Occipital lobe (tissue), 2 donors: ENCODE data around the gene NEMP2. TPM values are rescaled to one million over a fixed set of nuclear protein-coding genes. Genes with fewer than 3 reads are reported as not detected.
"Not testable (repeated sequence)": the region's sequence is repeated elsewhere in the genome, so short reads cannot be mapped to it uniquely, and the experiment has no call there.

Experiments
- DNase-seq: peaks from one replicate; lab custom pipeline; 2025; lab: John Stamatoyannopoulos, UW
- total RNA-seq: library from RNA; depleted of rRNA; stranded (reverse); fragments of >200 nt; gene quantifications from one replicate; pipeline ENCODE4 v1.2.3, GENCODE V29; 2014

NEMP2 gene
- total RNA-seq, 1 donor from 2014 or later, result 3.4 TPM

DNA sequence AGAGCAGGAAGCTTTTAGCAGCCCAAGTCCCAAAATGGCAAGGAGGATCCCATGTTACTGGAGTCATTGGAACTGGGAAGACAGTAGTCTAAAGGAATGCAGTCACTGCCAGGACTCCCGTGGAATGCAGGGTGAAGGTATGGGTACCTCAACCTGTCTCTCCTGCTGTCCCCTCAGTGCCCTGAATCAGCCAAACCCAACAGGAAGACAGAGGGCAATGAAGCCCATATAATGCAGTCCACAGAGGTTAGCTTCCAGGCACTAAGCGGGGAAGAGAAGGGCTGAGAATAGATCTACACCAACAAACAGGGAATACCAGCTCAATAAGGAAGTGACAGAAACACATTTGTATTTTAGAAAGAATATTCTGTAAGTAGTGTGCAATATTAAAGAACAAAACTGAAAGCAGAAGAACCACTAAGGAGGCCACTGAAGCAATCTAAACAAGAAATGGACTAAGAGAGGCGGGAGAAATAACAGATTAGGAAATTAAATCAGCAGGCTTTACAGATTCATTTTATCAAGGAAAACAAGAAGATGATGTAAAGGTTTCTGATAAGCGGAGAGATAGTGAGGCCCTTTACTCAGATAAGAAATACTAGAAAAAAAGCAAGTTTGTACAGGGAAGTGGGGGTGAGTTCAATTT, 8.3 kb downstream of the NEMP2 start:
- no peak for DNase-seq

DNA sequence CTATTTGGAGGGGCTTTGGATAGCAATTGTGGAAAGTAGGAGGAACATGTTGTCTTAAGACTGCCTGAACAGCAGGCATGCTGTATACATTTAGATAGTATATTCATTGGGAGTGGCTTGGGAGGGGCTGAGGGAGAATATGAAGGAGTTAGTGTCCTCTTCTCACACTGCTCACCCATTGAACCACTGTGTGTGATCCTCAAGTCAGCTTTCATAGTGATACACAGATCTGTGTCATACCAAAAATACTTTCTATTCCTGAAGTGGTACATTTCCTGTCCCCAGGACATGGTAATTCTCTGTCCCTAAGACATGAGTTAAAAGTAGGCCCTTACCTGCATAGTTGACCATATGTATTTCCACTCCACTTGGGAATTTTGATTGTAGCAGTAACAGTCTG, 9.6 kb downstream of the NEMP2 start:
- DNase-seq, result no peak

DNA sequence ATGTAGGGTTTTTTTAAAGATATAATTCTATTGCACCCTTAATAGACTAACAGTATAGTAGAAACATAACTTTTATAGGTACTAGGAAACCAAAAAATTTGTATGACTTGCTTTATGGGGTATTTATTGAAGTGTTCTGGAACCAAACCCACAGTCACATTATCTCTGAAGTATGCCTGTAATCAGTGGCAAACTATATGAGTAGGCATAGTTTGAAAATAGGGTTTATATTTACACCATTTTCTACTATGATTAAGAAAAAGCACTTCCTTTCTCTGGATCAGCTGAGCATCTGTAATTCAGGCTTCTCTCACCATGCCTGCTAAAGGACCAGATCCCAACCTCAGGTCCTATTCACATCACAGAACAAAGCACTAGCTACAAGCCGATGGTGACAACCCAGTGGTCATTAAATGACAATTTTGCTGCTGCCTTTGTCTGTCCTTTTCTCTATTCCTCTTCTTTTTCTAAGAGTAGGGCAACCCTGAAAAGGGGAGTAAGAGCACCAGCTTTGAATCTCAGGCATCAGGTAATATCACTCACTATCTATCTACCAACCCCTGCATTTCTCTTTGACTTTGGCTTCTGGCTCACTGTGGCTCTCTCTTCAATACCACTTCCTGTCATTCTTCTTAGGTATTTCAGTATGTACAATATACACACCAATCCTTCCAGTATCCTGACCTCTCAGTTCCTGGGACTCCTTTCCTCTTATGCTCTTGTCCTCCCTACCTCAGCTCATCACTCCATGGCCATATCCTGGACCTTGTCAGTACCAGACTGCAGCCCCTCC, 14.4 kb downstream of the NEMP2 start:
- no peak for DNase-seq

DNA sequence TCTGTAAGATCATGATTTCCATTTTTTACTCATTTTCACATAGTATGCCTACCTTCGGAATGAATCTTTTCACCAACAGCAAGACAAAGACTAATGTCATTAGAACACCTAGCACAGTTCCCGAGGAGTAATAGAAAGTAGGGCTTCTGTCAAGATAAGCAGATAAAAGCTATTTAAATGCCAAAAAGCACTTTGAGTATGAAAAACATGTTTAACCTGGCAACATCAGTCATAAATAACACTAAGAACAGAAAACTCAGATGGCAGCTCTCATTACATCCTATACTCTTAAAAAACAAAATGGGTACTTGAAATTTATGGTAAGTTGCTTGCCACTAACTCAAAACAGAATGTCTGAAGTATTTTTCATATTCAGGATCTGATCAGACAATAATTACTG, 17.1 kb downstream of the NEMP2 start:
- no peak for DNase-seq

DNA sequence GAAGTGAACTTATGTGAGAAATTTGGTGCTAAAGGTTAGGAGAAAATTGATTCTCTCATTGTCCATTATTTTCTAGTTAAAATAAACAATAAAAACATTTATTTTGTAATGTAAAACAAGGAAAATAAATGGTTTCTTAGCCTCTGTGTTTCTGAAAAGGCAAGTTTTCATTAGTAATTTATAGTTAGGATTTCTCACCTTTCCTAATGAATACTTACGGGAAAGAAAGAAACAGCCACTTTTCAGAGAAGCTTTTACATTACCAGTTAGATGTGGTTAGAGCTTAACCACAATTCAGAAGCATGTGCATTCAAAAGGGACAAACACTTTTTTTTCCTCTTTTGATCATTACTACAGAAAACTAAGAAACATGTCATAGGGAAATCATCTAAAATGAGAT, 18.8 kb downstream of the NEMP2 start:
- DNase-seq, result no peak

DNA sequence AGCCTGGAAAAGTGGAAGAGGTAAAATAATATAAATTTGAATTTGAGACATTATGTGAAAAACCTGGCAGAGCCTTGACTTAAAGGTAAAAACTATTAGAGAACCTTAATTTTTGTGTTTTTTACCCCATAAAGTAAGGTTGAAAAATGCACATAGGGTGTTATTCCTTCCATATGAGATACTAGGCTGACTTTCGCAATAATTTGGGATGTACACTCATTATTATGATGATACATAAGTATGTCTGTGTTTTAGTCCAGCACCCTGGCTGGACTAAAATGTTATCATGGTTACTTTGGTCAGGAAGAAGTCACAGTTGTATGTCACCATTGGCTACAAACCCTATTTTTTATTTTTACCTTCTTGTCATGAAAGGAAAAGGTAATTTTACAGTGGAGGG, 19.8 kb downstream of the NEMP2 start:
- no peak for DNase-seq

DNA sequence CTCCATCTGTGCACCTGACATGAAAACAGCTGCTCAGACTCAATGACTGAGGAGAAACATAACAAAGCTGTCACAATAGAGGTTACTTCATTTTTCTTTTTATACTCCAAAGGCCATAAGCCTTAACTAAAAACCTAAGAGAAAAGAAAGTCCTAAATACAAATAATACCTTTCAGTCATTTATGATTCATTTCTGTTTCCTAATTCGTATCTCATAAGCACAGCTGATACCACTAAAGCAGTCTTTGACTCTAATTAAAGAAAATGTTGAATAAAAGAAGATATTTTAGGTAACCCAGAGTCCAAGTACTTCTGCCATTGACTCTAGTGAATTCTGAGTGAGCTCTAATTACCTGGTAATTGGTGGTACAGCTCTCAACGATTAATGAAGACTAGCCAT, 20.6 kb downstream of the NEMP2 start:
- no peak for DNase-seq

DNA sequence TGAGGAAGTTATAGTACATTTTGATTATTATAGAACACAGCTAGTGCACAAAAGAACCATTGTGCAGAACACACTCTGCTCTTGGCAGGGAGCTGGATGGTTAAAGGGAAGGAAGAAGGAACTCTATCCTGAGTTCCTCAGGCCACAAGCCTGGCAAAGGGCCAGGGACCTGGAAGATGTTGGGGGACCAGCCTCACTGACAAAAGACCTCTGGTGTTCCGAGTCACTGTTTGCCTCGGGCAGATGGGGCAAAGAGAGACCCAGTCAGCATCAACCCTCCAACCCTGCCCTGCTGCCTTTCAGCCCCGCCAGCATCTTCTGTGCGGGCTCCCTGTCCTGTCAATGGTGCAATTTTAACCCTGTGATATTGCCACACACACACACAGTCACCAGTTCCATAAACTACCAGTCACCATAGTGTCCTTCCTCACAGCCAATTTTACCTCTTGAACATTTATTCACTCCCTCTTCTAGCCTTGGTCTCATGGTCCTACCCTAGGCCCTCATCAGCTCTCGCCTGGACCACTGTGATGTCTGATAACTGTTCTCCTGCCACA, 21.9 kb downstream of the NEMP2 start:
- DNase-seq, result no peak

DNA sequence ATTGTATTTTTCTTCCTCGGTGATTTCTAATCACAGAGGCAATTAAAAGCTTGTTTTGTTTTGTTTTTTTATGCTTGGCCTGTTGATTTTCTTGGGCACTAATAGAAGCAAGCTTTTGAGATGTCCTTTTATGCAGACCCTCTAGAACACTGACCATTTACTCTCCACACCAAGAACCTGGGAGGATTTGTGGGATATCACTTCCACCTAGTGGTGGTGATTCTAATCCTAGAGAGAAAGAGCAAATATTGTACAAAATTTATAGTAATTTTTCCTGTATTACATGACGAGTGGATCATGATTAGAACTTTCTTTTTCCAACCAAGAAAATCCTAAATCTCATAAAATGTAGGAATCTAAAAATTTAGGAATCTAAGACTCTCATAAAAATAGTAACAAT, 23.4 kb downstream of the NEMP2 start:
- no peak for DNase-seq

DNA sequence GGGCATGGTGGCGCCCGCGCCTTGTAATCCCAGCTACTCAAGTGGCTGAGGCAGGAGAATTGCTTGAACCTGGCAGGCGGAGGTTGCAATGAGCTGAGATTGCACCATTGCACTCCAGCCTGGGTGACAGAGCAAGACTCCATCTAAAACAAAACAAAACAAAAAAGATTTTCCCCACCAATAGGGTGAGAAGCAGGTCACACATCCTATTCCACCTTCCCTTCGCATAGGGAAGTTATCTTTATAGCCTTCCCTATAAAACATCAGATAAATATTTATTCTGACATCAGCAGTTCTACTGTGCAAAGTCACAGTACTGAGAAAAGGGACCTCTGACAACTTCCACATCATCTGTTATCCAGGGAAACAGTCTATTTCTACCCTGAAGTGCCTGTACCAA, 24.6 kb downstream of the NEMP2 start:
- DNase-seq, result not testable (repeated sequence)

DNA sequence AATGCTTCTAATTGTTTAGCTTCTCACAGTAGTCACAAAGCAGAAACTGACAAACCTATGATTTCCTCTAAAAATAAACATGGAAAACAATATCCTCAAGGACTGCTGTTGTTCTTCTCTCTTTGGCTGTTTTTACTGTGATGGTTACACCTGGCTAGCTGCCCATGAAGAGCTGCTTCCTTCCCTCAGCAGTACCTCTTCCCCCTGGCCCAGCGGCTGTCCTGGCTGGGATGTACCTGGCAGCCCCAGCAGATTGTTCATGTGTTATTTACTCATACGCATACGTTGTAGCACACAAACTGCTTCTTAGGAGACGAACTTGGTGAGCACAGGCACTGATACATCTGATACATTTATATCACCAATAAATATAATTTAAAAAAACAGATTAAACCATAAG, 27.4 kb downstream of the NEMP2 start:
- no peak for DNase-seq

DNA sequence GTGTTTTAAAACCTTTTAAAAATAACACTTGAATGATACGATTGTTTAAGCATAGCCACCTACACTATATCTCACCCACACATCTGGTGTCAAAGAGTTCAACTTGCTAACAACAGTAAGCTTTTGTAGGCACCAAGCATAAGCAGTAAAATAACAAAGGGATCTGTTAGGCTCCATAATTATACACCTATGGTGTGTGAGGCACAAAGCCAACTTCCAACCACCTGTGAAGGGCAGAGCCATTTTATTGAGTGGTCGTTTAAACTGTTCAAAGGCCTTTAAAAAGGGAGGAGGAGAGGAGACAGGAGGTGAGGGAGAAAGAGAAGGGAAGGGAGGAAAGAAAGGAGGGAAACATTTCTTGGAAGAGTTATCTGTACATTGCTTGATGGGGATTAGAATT, 27.9 kb downstream of the NEMP2 start:
- DNase-seq, result no peak

DNA sequence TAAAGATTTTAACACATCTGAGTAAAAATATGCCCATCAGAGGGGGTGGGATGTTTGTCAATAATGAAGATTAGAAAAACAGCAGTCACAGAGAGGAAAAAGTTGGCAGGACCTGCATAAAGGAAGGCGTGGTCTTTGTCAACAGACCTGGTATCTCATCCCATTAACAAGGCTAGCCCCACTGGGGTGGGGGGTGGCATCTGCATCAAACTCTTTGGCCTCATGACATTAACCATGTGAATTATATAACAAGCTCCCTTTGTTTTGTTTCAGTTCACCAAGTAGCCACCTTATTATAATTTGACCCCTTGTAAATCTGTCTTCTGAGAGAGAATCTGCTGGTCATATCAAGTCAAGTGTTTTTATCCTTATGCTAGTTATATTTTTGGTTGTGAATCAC, 28.8 kb downstream of the NEMP2 start:
- DNase-seq, result no peak

DNA sequence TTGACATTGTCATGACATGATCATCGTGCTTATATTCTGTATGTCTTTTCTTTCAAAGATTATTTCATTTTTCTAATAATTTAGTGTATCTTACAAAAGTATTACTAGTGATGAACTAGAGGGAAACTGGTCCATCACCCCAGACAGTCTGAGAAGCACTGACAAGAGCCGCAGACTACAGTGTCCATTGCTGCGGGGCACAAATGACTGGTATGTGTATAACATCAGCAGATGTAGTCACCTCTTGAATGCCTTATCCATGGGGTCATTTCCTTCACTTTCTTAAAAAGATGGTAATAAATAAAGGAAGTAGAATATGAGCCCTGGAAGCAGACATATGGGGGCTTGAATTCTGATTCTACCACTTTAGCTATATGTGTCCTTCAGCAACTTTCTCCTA, 29.6 kb downstream of the NEMP2 start:
- DNase-seq, result no peak

DNA sequence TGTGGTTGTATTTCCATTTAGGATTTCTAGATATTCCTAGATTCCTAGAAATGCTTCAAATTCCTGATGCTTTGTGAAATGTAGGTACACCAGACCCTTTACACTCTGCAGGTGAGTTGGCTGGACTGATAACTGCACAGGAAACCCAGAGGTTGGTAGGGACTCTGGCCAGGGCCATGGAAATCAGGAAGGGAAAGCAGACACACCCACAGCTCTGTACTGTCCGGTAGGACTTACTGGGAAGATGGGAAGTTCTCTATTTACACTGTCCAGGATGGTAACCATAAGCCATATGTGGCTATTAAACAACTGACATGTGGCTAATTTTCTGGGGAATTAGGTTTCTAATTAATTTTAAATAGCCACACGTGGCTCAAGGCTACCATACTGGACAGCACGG, 31.4 kb downstream of the NEMP2 start:
- no peak for DNase-seq

DNA sequence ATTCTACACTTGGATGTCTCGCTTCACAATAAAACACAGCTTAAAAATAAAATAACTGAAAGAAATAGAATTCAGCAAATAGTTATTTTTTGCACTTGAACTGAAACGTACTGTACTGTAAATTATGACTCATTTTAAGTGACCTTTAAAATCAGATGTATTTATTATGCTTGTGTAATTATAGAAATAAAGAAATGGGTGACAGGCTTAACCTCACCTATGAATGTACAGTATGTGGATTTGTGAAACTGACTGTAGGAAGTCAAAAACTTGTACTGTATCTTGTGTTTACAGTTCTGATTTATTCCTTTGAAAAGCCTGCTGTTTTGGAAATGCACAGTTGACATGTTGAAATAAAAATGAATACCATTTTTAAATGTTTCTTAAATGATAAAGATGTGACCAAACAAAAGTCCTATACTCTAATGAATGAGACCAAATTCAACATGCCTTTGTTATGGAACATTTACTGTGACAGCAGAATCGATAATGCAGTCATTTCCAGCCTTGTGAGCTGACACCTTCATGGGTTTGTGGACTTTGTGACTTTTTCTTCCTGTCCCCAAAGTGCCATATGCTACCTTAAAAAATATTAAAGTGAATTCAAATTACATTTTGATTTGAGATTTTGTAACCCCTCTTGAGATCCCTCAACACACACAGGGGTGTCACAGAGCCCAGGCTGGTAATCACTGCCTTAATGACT, 32.7 kb downstream of the NEMP2 start:
- no peak for DNase-seq

DNA sequence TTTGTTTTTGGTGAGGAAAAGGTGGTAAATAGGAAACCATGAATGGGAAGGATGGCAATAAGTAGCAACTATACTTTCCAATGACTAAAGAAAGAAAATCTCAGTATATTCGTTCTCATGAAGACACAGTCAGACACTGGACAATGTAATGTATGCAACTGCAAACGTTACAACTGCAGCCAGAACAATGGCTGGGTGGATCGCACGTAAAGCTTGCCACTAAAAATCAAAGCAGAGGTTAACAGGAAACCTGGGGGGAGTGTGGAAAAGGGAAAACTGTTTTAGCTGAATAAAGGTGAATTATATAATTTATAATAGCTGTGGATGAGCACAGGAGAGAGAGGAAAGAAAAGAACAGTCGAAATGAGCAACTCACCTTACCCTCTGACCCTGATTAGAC, 33.3 kb downstream of the NEMP2 start:
- no peak for DNase-seq

DNA sequence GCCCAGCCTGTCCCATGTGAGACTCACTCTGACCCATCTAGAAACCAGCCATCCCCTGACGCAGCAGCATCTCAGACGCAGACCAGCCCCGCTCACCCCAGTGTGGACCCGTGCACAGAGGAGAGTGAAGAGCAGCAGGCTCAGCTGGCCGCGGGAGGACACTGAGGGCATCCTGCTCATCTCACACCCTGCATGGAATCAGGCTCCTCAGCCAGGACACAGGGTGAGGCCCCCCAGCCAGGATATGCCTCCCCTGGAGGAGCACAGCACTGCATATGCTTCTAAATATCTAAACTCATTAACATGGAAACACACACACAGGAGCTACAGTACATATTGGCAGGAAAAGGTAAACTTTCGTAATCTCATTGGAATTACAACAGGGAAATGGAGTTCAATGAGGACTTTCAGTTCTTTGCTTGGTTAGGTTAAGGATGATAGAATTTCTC, 34.4 kb downstream of the NEMP2 start:
- DNase-seq, result no peak

DNA sequence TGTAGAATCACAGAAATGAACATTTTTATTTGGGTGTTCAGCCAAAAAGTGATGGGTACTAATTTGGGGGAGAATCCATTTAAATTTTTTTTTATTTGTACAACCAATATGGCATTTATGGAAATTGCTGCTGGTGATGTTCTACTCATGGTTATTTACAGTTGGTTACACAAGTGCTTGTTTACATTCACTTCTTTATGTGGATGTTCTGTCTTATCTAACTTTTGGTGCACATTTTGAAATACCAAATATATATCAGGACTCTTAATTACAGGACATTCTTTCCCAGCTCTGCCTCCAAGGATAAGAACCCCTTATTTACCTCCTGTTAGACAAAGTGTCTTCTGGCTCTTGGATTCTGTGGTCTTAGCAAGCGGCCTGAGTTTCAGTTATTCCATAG, 35.2 kb downstream of the NEMP2 start:
- DNase-seq, result no peak

DNA sequence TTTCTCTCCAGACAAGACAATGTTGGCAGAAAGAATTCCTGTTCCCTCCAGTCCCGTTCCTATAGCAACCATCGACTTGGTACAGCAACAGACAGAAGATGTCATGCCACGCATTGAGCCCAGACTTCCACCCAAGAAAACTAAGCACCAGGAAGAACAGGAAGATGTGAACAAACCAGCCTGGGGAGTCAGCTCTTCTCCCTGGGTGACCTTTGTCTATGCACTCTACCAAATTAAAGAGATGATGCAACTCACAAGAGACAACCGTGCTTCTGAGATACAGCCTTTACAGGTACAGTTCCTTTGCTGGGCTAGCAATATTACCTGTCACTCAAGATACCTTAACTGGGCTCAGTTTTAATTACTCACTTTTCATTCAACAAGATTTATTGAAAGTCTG, 37.1 kb downstream of the NEMP2 start:
- no peak for DNase-seq

DNA sequence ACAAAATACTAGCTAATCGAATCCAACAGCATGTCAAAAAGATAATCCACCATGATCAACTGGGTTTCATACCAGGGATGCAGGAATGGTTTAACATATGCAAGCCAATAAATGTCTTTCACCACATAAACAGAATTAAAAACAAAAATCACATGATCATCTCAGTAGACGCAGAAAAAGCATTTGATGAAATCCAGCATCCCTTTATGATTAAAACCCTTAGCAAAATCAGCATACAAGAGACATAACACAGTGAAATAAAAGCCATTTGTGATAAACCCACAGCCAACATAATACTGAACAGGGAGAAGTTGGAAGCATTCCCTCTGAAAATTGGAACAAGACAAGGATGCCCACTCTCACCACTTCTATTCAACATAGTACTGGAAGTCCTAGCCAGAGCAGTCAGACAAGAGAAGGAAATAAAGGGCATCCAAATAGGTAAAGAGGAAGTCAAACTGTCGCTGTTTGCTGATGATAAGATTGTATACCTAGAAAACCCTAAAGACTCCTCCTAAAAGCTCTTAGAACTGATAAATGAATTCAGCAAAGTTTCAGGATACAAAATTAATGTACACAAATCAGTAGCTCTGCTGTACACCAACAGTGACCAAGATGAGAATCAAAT, 39.8 kb downstream of the NEMP2 start:
- not testable (repeated sequence) for DNase-seq

DNA sequence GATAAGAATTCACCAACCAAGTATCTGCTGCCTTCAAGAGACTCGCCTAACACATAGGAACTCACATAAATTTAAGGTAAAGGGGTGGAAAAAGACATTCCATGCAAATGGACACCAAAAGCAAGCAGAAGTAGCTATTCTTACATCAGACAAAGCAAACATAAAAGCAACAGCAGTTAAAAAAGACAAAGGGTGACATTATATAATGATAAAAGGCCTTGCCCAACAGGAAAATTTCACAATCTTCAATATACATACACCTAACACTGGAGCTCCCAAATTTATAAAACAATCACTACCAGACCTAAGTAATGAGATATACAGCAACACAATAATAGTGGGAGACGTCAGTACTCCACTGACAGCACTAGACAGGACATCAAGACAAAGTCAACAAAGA, 41.4 kb downstream of the NEMP2 start:
- no peak for DNase-seq
